ENCODE data around the gene DCC. TPM values are rescaled to one million over a fixed set of nuclear protein-coding genes. Genes with fewer than 3 reads are reported as not detected.

Gene DCC
- total and polyA plus RNA-seq, 9 of the 15 experiments (the other 6 are each of a cell fraction or from before 2014, with no cell fraction given) = not detected

- H3K36me3 ChIP-seq (ENCODE audit: control insufficient read depth, insufficient read depth, low read length) = no peaks in the 10 kb centered on the region
- H3K9ac ChIP-seq (ENCODE audit: insufficient read depth in 1 of 2, low read depth in 2 of 2, low read length in 2 of 2) = no peak overlapping the region
- H3K4me1 ChIP-seq (replicated peaks in 1 of 2; ENCODE audit: control insufficient read depth in 2 of 2, insufficient read depth in 2 of 2, low read length in 2 of 2) = no peaks in the 10 kb centered on the region
- no peak overlapping the region for H3K27ac ChIP-seq (ENCODE audit: extremely low read depth, low read depth, low read length)
- WGBS (ENCODE audit: insufficient coverage, low coverage, missing lambda C conversion rate) = 0% methylated on average over 3 of the region's 3 CpGs
- no peaks in the 10 kb centered on the region for H3K79me2 ChIP-seq (ENCODE audit: control insufficient read depth, insufficient read depth, low read length)
- no peaks in the 10 kb centered on the region for H3K9me1 ChIP-seq (ENCODE audit: control insufficient read depth, insufficient read depth, low read length)
- POLR2A ChIA-PET = no interaction called here
- no TSS peak for BruUV-seq (replicated peaks)
- CTCF ChIA-PET (ENCODE audit: low intra/inter-chr PET ratio) = no interaction called here
- no peaks in the 10 kb centered on the region for H3K9me3 ChIP-seq (replicated peaks; ENCODE audit: control insufficient read depth, insufficient read depth, low read depth, low read length)
- ATAC-seq = no peak
- no peak for FAIRE-seq
- intact Hi-C loops (cut with micrococcal nuclease) (no loop called here), in situ Hi-C loops (cut with MboI) (no loop called here)
- H3K4me3 ChIP-seq = no peak overlapping the region
- DNase-seq (ENCODE audit: extremely low read depth in 1 of 4, low spot score in 3 of 4) = no peak
- H3K4me2 ChIP-seq (ENCODE audit: insufficient read depth, low read length) = no peak overlapping the region
- H4K20me1 ChIP-seq (replicated peaks; ENCODE audit: control insufficient read depth, insufficient read depth, low read length) = no peaks in the 10 kb centered on the region
- H2AFZ ChIP-seq (ENCODE audit: low read depth, low read length) = no peak overlapping the region
- no peaks in the 10 kb centered on the region for H3K27me3 ChIP-seq (ENCODE audit: control insufficient read depth in 2 of 2, insufficient read depth in 2 of 2, low read length in 2 of 2)
- TF ChIP-seq PURB (CRISPR knock-in tag; IDR thresholded peaks at IDR 0.05; ENCODE audit: low read depth) = no peak
- no peak for TF ChIP-seq TAF9B (IDR thresholded peaks at IDR 0.05; ENCODE audit: partially characterized antibody)
- TF ChIP-seq POU5F1 (IDR thresholded peaks at IDR 0.05; ENCODE audit: borderline replicate concordance, low read depth, low read length, partially characterized antibody) = no peak
- TF ChIP-seq FOXK1 (CRISPR knock-in tag; IDR thresholded peaks at IDR 0.05; ENCODE audit: borderline replicate concordance) = no peak
- no peak for TF ChIP-seq ETV6 (IDR thresholded peaks at IDR 0.05; ENCODE audit: borderline replicate concordance in 1 of 2, low read depth in 2 of 2, low read length in 1 of 2)
- TF ChIP-seq ETV6 (CRISPR knock-in tag; IDR thresholded peaks at IDR 0.05; ENCODE audit: borderline replicate concordance) = no peak
- TF ChIP-seq EP400 (IDR thresholded peaks at IDR 0.05) = no peak
- TF ChIP-seq DIDO1 (tag; IDR thresholded peaks at IDR 0.05; ENCODE audit: low read depth) = no peak
- TF ChIP-seq E2F6 (IDR thresholded peaks at IDR 0.05; ENCODE audit: borderline replicate concordance in 1 of 2, extremely low read depth in 1 of 2, insufficient read depth in 1 of 2, insufficient read length in 1 of 2, low read depth in 1 of 2, low read length in 1 of 2, poor library complexity in 1 of 2, severe bottlenecking in 1 of 2) = no peak
- no peak for TF ChIP-seq ZNF609 (CRISPR knock-in tag; IDR thresholded peaks at IDR 0.05; ENCODE audit: borderline replicate concordance)
- no peak for TF ChIP-seq ZNF165 (CRISPR knock-in tag; IDR thresholded peaks at IDR 0.05; ENCODE audit: borderline replicate concordance)
- no peak for TF ChIP-seq ARID3B (CRISPR knock-in tag; IDR thresholded peaks at IDR 0.05; ENCODE audit: borderline replicate concordance)
- no peak for TF ChIP-seq MAFG (tag; conservative IDR thresholded peaks at IDR 0.05)
- TF ChIP-seq ZNF764 (CRISPR knock-in tag; IDR thresholded peaks at IDR 0.05; ENCODE audit: low read depth) = no peak
Observed at GRCh38 chr18:52367953-52368742, 28.2 kb downstream of the DCC start.

Data from K562 (cell line).